Large intestine (tissue), 3 donors: ENCODE results near the gene GAL3ST2. TPM values are rescaled to one million over a fixed set of nuclear protein-coding genes. Genes with fewer than 3 reads are reported as not detected.
"Not testable (repeated sequence)": the region's sequence is repeated elsewhere in the genome, so short reads cannot be mapped to it uniquely, and the experiment has no call there.

ENCODE experiments used
- DNase-seq, 2 donors: peaks; one replicate each; pipeline versions ENCODE4 v3.0.0 to v3.0.0-alpha.2; 2013
- H3K27ac ChIP-seq: one replicate; pipeline ENCODE4 v1.5.1; 2013; ENCODE audit warnings: low read length
- H3K27me3 ChIP-seq: 2 replicates; pipeline ENCODE4 v1.6.1; 2013; ENCODE audit warnings: low read length; ENCODE audit not compliant: control insufficient read depth, insufficient read depth
- H3K36me3 ChIP-seq: 2 replicates; pipeline ENCODE4 v1.6.1; 2013; ENCODE audit warnings: low read length; ENCODE audit not compliant: control insufficient read depth, insufficient read depth
- H3K4me1 ChIP-seq: one replicate; pipeline ENCODE4 v1.6.1; 2013; ENCODE audit warnings: low read length; ENCODE audit not compliant: control insufficient read depth, insufficient read depth
- H3K4me3 ChIP-seq: one replicate; pipeline ENCODE4 v1.5.1; 2013; ENCODE audit warnings: low read length
- H3K9me3 ChIP-seq: one replicate; pipeline ENCODE4 v1.6.1; 2013; ENCODE audit warnings: mild to moderate bottlenecking, low read depth, low read length, moderate library complexity; ENCODE audit not compliant: control insufficient read depth
- WGBS: methylation state at CpG from one replicate; pipeline ENCODE4 v1.1.5; 2013; ENCODE audit warnings: low lambda C conversion rate; ENCODE audit not compliant: insufficient coverage; 5-methylcytosine and 5-hydroxymethylcytosine counted together
- polyA plus RNA-seq: library from polyadenylated mRNA; unstranded; fragments of 120-200 nt; gene quantifications from one replicate; pipeline ENCODE4 v1.2.1, GENCODE V29; 2013

The GAL3ST2 gene
- polyA plus RNA-seq, 1 donor: 0.31 TPM

- WGBS: no CpG with 5 or more reads among the region's 10 CpGs
- no peak overlapping the region for H3K4me3 ChIP-seq
- H3K36me3 ChIP-seq: no peaks in the 10 kb centered on the region
- no peaks in the 10 kb centered on the region for H3K4me1 ChIP-seq
- no peak for DNase-seq
- no peak overlapping the region for H3K27ac ChIP-seq
- no peaks in the 10 kb centered on the region for H3K27me3 ChIP-seq
- peaks cover 3% of the 10 kb centered on the region for H3K9me3 ChIP-seq
Observed at GRCh38 chr2:241794250-241794823, 17.7 kb downstream of the GAL3ST2 start.

DNA sequence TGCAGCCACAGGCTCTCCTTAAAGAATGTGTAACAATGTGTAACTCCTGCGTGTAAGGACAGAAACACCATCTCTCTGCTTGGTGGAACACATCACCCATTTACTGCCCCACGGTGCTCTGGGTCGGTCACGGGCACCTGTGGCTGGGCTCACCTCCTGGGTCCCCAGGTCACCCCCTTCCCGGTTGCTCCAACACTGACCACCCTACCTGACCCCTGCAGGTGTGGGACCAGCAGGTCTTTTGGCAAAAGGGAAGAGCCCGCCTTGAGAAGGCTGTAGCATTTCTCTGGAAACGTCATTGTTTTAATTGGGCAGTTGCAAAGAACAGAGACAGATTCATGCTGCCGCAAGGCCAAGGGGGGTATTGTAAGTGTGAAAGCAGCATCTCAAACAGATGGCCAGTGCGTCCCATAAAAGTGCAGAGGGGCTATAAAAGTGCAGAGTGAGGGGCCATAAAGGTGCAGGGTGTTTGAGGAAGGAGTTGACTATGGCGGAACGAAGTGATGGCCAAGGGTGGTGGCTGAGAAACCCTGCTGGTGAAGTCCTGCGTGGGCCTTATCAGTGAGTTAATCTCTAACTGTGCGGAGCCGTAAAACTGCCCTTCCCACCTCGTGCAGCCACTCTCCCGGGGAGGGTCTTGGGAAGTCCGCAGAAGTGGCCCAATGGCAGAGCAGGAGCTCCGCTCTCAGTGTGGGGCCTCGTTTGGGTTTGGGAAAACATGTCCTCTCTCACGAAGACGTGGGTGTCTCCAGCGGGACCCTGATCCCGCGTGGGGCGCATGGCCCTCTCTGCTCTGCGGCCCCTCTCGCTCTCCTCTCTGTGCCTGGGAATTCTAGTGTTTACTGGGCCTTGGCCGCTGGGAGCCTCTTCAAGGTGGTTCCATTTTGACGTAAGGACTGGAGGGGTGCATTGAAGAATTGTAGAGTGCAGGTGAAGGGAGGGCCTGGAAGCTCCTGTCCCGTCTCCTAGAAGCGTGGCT, 18.7 kb downstream of the GAL3ST2 start:
- Histone ChIP-seq H3K27me3 (no peaks in the 10 kb centered on the region), H3K4me1 (no peaks in the 10 kb centered on the region), H3K4me3 (no peak overlapping the region), H3K9me3 (peaks cover 3% of the 10 kb centered on the region), H3K36me3 (no peaks in the 10 kb centered on the region), H3K27ac (no peak overlapping the region)
- no peak for DNase-seq
- WGBS: 17% methylated on average over 2 of the region's 31 CpGs

GRCh38 chr2:241796209-241796608, 19.6 kb downstream of the GAL3ST2 start:
- peaks cover 3% of the 10 kb centered on the region for H3K9me3 ChIP-seq
- no peaks in the 10 kb centered on the region for H3K36me3 ChIP-seq
- no peaks in the 10 kb centered on the region for H3K27me3 ChIP-seq
- H3K27ac ChIP-seq: no peak overlapping the region
- no peak for DNase-seq
- no peaks in the 10 kb centered on the region for H3K4me1 ChIP-seq
- no peak overlapping the region for H3K4me3 ChIP-seq
- WGBS: no CpG with 5 or more reads among the region's 13 CpGs

- Histone ChIP-seq H3K27ac (no peak overlapping the region), H3K9me3 (peaks cover 3% of the 10 kb centered on the region), H3K27me3 (no peaks in the 10 kb centered on the region), H3K36me3 (no peaks in the 10 kb centered on the region), H3K4me1 (no peaks in the 10 kb centered on the region), H3K4me3 (no peak overlapping the region)
- no peak for DNase-seq
- 100% methylated on average over 1 of the region's 13 CpGs for WGBS
Observed at GRCh38 chr2:241796610-241797138, 20.1 kb downstream of the GAL3ST2 start.

DNA sequence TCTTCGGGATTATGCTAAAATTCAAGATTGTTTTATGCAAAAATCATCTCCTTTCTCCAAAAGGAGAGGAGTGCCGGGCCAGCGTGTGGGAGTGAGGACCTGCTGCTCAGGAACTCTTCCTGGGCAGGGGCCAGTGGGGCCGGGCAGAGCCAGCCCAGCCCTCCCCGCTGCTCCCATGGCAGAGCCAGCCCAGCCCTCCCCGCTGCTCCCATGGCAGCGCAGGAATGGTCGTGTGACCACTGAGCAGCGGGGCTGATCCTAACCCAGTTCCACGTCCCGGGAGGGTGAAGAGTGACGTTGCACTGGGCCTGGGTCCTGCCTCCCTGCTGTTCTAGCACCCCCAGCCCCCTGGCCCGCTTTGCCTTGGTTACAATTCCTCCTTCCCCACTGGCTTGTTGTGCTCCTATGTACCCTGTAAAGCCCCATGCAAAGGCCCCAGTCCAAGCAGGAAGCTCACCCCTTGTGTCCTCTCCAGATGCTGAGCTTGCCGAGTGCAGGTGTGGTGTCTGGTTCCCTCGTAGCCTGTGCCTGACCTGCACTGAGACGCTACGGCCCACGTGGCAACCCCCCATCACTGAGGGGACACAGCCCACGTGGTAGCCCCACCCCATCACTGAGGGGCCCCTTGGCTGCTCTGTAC, 20.9 kb downstream of the GAL3ST2 start:
- Histone ChIP-seq H3K4me1 (no peaks in the 10 kb centered on the region), H3K4me3 (no peak overlapping the region)
- WGBS: no CpG with 5 or more reads among the region's 19 CpGs

GRCh38 chr2:241798081-241798630, 21.5 kb downstream of the GAL3ST2 start:
- Histone ChIP-seq H3K27me3 (peaks cover 10% of the 10 kb centered on the region), H3K4me3 (no peak overlapping the region), H3K27ac (no peak overlapping the region), H3K4me1 (no peaks in the 10 kb centered on the region), H3K36me3 (no peaks in the 10 kb centered on the region), H3K9me3 (peaks cover 3% of the 10 kb centered on the region)
- no peak for DNase-seq
- no CpG with 5 or more reads among the region's 14 CpGs for WGBS

More for the DNA sequence above, 20.9 kb downstream of the GAL3ST2 start:
- H3K36me3 ChIP-seq: no peaks in the 10 kb centered on the region
- no peak for DNase-seq
- peaks cover 3% of the 10 kb centered on the region for H3K9me3 ChIP-seq
- H3K27me3 ChIP-seq: peaks cover 5% of the 10 kb centered on the region
- H3K27ac ChIP-seq: no peak overlapping the region

- H3K4me1 ChIP-seq: no peaks in the 10 kb centered on the region
Observed at GRCh38 chr2:241798631-241799521, 22.3 kb downstream of the GAL3ST2 start.

GRCh38 chr2:241799522-241800197, 23.0 kb downstream of the GAL3ST2 start:
- Histone ChIP-seq H3K36me3 (no peaks in the 10 kb centered on the region), H3K9me3 (peaks cover 7% of the 10 kb centered on the region), H3K4me1 (no peaks in the 10 kb centered on the region), H3K27me3 (peaks cover 23% of the 10 kb centered on the region), H3K4me3 (no peak overlapping the region), H3K27ac (no peak overlapping the region)
- WGBS: no CpG with 5 or more reads among the region's 10 CpGs
- DNase-seq: no peak

More at GRCh38 chr2:241798631-241799521, 22.3 kb downstream of the GAL3ST2 start:
- Histone ChIP-seq H3K27ac (no peak overlapping the region), H3K4me3 (no peak overlapping the region), H3K36me3 (no peaks in the 10 kb centered on the region), H3K27me3 (peaks cover 15% of the 10 kb centered on the region), H3K9me3 (peaks cover 3% of the 10 kb centered on the region)
- no peak for DNase-seq
- WGBS: no CpG with 5 or more reads among the region's 21 CpGs

- peaks cover 26% of the 10 kb centered on the region for H3K27me3 ChIP-seq
- not testable (repeated sequence) for H3K36me3 ChIP-seq, H3K9me3 ChIP-seq, H3K4me1 ChIP-seq, DNase-seq, H3K4me3 ChIP-seq, H3K27ac ChIP-seq
- WGBS: 67% methylated on average over 3 of the region's 35 CpGs
Observed at GRCh38 chr2:241800198-241800903, 23.7 kb downstream of the GAL3ST2 start.
